SK-N-SH (cell line): ENCODE measurements around the gene GRIA1. TPM values are rescaled to one million over a fixed set of nuclear protein-coding genes. Genes with fewer than 3 reads are reported as not detected.

Experiments used
- CTCF ChIA-PET: fragments of 300-600, 350-600 bp; formaldehyde crosslinking; extraction: SDS; loops from one replicate; lab custom pipeline; 2021; lab: Yijun Ruan, JAX
- POLR2A ChIA-PET: fragments of 350-600 bp; sonication (Branson Sonifier 250); formaldehyde crosslinking; extraction: SDS; loops from one replicate; lab custom pipeline; 2020; ENCODE audit warnings: antibody characterized with exemption, inconsistent platforms; lab: Yijun Ruan, JAX
- DNase-seq: peaks from one replicate; pipeline ENCODE4 v3.0.0; 2012
- H2AFZ ChIP-seq: fragments of 200-600 bp; sonication (generic); 2 replicates; pipeline ENCODE4 v1.8.1; 2016; ENCODE audit warnings: antibody characterized with exemption, mild to moderate bottlenecking, low read depth
- H3F3A ChIP-seq: fragments of 200-600 bp; sonication (generic); replicated peaks from 2 replicates; pipeline ENCODE3; 2016; ENCODE audit warnings: antibody characterized with exemption, mild to moderate bottlenecking; ENCODE audit not compliant: insufficient read depth
- H3K27ac ChIP-seq, 2 experiments: fragments of 200-500 bp in 1 of 2; fragments of 200-600 bp in 1 of 2; sonication (Bioruptor generic) in 1 of 2; sonication (generic), shearing (Covaris generic) in 1 of 2; 2 replicates each; pipeline versions ENCODE4 v1.5.1 to v1.6.1; 2014 to 2016; ENCODE audit warnings: low read depth in 2 of 2, inconsistent platforms in 1 of 2, low read length in 1 of 2, mild to moderate bottlenecking in 1 of 2, mixed read lengths in 1 of 2
- H3K27me3 ChIP-seq: fragments of 200-600 bp; sonication (generic), shearing (Covaris generic); 2 replicates; pipeline ENCODE4 v1.6.1; 2016; ENCODE audit warnings: mixed run types; ENCODE audit not compliant: insufficient read depth
- H3K36me3 ChIP-seq, 2 experiments: fragments of 200-500 bp in 1 of 2; fragments of 200-600 bp in 1 of 2; sonication (Bioruptor generic) in 1 of 2; sonication (generic) in 1 of 2; replicated peaks in 1 of 2; 2 replicates each; pipeline versions ENCODE3 to v1.5.1; 2014 to 2016; ENCODE audit warnings: low read length in 1 of 2, mild to moderate bottlenecking in 1 of 2; ENCODE audit not compliant: insufficient read depth in 2 of 2, control insufficient read depth in 1 of 2
- H3K4me1 ChIP-seq, 2 experiments: fragments of 200-500 bp in 1 of 2; fragments of 200-600 bp in 1 of 2; sonication (Bioruptor generic) in 1 of 2; sonication (generic), shearing (Covaris generic) in 1 of 2; 2 replicates each; pipeline versions ENCODE4 v1.5.1 to v1.6.1; 2014 to 2016; ENCODE audit warnings: low read depth in 1 of 2, low read length in 1 of 2, mixed run types in 1 of 2; ENCODE audit not compliant: insufficient read depth in 2 of 2, control insufficient read depth in 1 of 2
- H3K4me2 ChIP-seq: fragments of 200-600 bp; sonication (generic), shearing (Covaris generic); 2 replicates; pipeline ENCODE4 v1.6.1; 2017; ENCODE audit warnings: mixed run types
- H3K4me3 ChIP-seq, 2 experiments: fragments of 200-500 bp in 1 of 2; fragments of 200-600 bp in 1 of 2; sonication (Bioruptor generic) in 1 of 2; sonication (generic), shearing (Covaris generic) in 1 of 2; 2 replicates each; pipeline versions ENCODE4 v1.5.1 to v1.8.1; 2014 to 2016; ENCODE audit warnings: low read depth in 2 of 2, inconsistent platforms in 1 of 2, low read length in 1 of 2, mild to moderate bottlenecking in 1 of 2, mixed read lengths in 1 of 2, moderate library complexity in 1 of 2
- H3K79me2 ChIP-seq: fragments of 200-600 bp; sonication (generic); 2 replicates; pipeline ENCODE4 v1.8.1; 2017; ENCODE audit warnings: mild to moderate bottlenecking; ENCODE audit not compliant: insufficient read depth
- H3K9ac ChIP-seq: fragments of 200-600 bp; sonication (generic); 2 replicates; pipeline ENCODE4 v1.6.1; 2017; ENCODE audit warnings: mixed run types
- H3K9me2 ChIP-seq: fragments of 200-600 bp; sonication (generic); 2 replicates; pipeline ENCODE4 v1.6.1; 2017; ENCODE audit warnings: mixed run types
- H3K9me3 ChIP-seq: fragments of 200-600 bp; sonication (generic); 2 replicates; pipeline ENCODE4 v1.6.1; 2017; ENCODE audit warnings: mixed run types, mild to moderate bottlenecking, moderate library complexity
- H4K20me1 ChIP-seq: fragments of 200-600 bp; sonication (generic); 2 replicates; pipeline ENCODE4 v1.6.1; 2017; ENCODE audit warnings: mild to moderate bottlenecking, mixed run types; ENCODE audit not compliant: insufficient read depth
- ELF1 ChIP-seq: IDR thresholded peaks from 2 replicates; pipeline ENCODE4 v1.4.0; 2012
- EP300 ChIP-seq, 2 experiments: IDR thresholded peaks; 2 replicates each; pipeline versions ENCODE4 v1.4.0 to v1.6.1; 2012; ENCODE audit warnings: borderline replicate concordance in 1 of 2, low read depth in 1 of 2, low read length in 1 of 2
- JUND ChIP-seq: IDR thresholded peaks from 2 replicates; pipeline ENCODE4 v1.4.0; 2012
- POLR2AphosphoS5 ChIP-seq: IDR thresholded peaks from 2 replicates; pipeline ENCODE4 v1.6.1; 2012; ENCODE audit warnings: low read depth, low read length
- RFX5 ChIP-seq: IDR thresholded peaks from 2 replicates; pipeline ENCODE4 v1.6.1; 2012; ENCODE audit warnings: mild to moderate bottlenecking, improper control_type of control experiment, low read length
- TCF12 ChIP-seq: IDR thresholded peaks from 2 replicates; pipeline ENCODE4 v1.4.0; 2012
- YY1 ChIP-seq: IDR thresholded peaks from 2 replicates; pipeline ENCODE4 v1.4.0; 2012; ENCODE audit warnings: low read depth, mild to moderate bottlenecking
- WGBS: methylation state at CpG from one replicate; pipeline ENCODE4 v1.1.6; 2017; ENCODE audit warnings: low lambda C conversion rate; 5-methylcytosine and 5-hydroxymethylcytosine counted together
- polyA plus RNA-seq, 3 experiments: library from polyadenylated mRNA; depleted of rRNA; stranded (reverse); fragments of >200 nt; gene quantifications; 2 replicates each; pipeline ENCODE4 v1.2.3, GENCODE V29; 2012
- TF ChIP-seq, protein P1 (sequence below): IDR thresholded peaks from 2 replicates; pipeline ENCODE4 v1.4.0; 2012; ENCODE audit warnings: low read depth, borderline replicate concordance
- TF ChIP-seq, protein P2 (sequence below): fragments of 150-350 bp; IDR thresholded peaks from 2 replicates; pipeline ENCODE4 v1.6.1; 2017; ENCODE audit warnings: antibody characterized with exemption, low read length, low read depth, borderline replicate concordance
- TF ChIP-seq, protein P3 (sequence below): IDR thresholded peaks from 2 replicates; pipeline ENCODE4; 2012

Gene GRIA1
- polyA plus RNA-seq, 1 of the 3 experiments (the other 2 are of a cell fraction), result 0.35 TPM

DNA sequence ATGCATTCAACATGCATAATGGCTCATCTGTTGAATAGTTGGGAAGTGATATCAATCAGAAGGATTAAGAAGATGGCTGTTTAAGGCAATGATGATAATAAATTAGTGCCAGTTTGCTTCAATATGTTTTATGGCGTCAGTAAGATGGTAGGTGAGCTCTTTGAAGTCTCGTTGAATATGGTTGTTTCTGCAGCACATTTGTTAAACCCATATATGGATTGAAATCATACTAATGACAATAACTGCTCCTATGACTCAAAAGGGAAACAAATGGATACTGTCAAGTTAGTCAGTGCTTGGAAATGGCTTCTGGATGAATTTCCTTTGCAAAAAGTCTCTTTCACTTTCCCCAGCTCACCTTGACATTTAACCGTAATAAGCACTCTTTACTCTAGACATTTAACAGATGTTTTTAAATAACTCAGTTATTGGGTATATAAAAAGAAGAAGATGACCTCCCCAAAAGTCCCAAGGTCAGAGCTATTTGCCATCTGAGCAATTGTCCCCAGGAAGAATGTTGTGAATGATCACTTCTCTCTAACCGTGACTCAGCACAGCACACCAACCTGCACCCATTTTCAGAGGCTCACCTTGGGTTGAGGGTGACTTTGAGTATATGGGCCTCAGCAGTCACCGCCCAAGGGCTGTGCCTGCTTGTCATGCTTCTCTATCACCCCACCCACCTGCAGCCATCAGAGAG, 133.4 kb downstream of the GRIA1 start:
- Histone ChIP-seq H3K4me2 (peak overlapping the region; percentile 43), H2AFZ (peak overlapping the region; percentile 20; the same call in 1 of the 2 replicates), H3K9me2 (no peaks in the 10 kb centered on the region), H3K27ac (peak overlapping the region in 1 of 2 experiments; percentile 63; a peak in 2 of 4 replicates), H3K4me3 (no peak overlapping the region), H3K9ac (no peak overlapping the region), H3K27me3 (no peaks in the 10 kb centered on the region), H3K4me1 (peaks cover 0 to 35% of the 10 kb centered on the region in 2 experiments; a peak in 3 of 4 replicates), H3K79me2 (no peaks in the 10 kb centered on the region), H3K9me3 (no peaks in the 10 kb centered on the region), H3K36me3 (no peaks in the 10 kb centered on the region), H3F3A (peaks cover 29% of the 10 kb centered on the region), H4K20me1 (no peaks in the 10 kb centered on the region)
- POLR2A ChIA-PET, result no interaction called here
- TF ChIP-seq ELF1, result no peak
- TF ChIP-seq RFX5, result no peak
- peak in 1 of 2 experiments; percentile 15; a peak in 1 of 4 replicates for TF ChIP-seq EP300 (IDR thresholded peaks at IDR 0.05; ENCODE audit: borderline replicate concordance in 1 of 2, low read depth in 1 of 2, low read length in 1 of 2)
- TF ChIP-seq YY1, result 0 out of 2 replicates have a peak, but pooled peaks have one; percentile 39
- TF ChIP-seq, protein P1, sequence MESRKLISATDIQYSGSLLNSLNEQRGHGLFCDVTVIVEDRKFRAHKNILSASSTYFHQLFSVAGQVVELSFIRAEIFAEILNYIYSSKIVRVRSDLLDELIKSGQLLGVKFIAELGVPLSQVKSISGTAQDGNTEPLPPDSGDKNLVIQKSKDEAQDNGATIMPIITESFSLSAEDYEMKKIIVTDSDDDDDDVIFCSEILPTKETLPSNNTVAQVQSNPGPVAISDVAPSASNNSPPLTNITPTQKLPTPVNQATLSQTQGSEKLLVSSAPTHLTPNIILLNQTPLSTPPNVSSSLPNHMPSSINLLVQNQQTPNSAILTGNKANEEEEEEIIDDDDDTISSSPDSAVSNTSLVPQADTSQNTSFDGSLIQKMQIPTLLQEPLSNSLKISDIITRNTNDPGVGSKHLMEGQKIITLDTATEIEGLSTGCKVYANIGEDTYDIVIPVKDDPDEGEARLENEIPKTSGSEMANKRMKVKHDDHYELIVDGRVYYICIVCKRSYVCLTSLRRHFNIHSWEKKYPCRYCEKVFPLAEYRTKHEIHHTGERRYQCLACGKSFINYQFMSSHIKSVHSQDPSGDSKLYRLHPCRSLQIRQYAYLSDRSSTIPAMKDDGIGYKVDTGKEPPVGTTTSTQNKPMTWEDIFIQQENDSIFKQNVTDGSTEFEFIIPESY, result no peak
- TF ChIP-seq, protein P2, sequence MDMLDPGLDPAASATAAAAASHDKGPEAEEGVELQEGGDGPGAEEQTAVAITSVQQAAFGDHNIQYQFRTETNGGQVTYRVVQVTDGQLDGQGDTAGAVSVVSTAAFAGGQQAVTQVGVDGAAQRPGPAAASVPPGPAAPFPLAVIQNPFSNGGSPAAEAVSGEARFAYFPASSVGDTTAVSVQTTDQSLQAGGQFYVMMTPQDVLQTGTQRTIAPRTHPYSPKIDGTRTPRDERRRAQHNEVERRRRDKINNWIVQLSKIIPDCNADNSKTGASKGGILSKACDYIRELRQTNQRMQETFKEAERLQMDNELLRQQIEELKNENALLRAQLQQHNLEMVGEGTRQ, result no peak
- peak; percentile 58; the same call in 1 of the 2 replicates for TF ChIP-seq TCF12
- TF ChIP-seq JUND, result 0 out of 2 replicates have a peak, but pooled peaks have one; percentile 39
- peak; percentile 51; the same call in 1 of the 2 replicates for TF ChIP-seq POLR2AphosphoS5
- TF ChIP-seq, protein P3, sequence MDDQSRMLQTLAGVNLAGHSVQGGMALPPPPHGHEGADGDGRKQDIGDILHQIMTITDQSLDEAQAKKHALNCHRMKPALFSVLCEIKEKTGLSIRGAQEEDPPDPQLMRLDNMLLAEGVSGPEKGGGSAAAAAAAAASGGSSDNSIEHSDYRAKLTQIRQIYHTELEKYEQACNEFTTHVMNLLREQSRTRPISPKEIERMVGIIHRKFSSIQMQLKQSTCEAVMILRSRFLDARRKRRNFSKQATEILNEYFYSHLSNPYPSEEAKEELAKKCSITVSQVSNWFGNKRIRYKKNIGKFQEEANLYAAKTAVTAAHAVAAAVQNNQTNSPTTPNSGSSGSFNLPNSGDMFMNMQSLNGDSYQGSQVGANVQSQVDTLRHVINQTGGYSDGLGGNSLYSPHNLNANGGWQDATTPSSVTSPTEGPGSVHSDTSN, result peak; percentile 62
- CTCF ChIA-PET, result interaction anchor here (0.9 to 1.1 kb wide), 3 partner anchors 13 to 27 kb away, joined by 3 to 5 read pairs (median 3); no protein-coding TSS in a partner anchor
- DNase-seq, result no peak
- WGBS, result 72% methylated on average over 5 of the region's 5 CpGs

DNA sequence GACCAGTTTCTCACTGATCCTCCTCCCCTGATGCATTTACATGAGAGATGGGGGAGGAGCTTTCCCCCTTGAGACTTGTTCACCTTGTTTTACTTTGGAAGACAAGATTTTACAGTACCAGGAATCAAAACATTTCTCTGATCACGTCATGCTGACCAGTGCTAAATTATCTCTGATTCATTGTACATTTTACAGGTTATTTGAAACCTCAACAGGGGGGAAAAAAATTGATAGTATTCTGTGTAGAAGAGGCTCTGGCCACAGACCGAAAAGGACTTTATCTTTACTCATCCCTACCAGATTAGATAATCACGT, 133.9 kb downstream of the GRIA1 start:
- Histone ChIP-seq H3K4me2 (peak overlapping the region; percentile 43; the same call in 1 of the 2 replicates), H3F3A (peaks cover 28% of the 10 kb centered on the region), H3K4me3 (no peak overlapping the region), H2AFZ (peak overlapping the region; percentile 20; the same call in 1 of the 2 replicates), H3K27me3 (no peaks in the 10 kb centered on the region), H3K9ac (no peak overlapping the region), H3K4me1 (peaks cover 0 to 33% of the 10 kb centered on the region in 2 experiments; a peak in 3 of 4 replicates), H3K9me3 (no peaks in the 10 kb centered on the region), H3K9me2 (no peaks in the 10 kb centered on the region), H3K79me2 (no peaks in the 10 kb centered on the region), H3K27ac (peak overlapping the region in 1 of 2 experiments; percentile 63; a peak in 2 of 4 replicates), H3K36me3 (no peaks in the 10 kb centered on the region), H4K20me1 (no peaks in the 10 kb centered on the region)
- DNase-seq, result no peak
- CTCF ChIA-PET, result interaction anchor here (0.9 to 1.1 kb wide), 2 partner anchors 15 to 28 kb away, joined by 3 read pairs; no protein-coding TSS in a partner anchor
- TF ChIP-seq POLR2AphosphoS5, result no peak
- TF ChIP-seq, protein P3, result 0 out of 2 replicates have a peak, but pooled peaks have one; percentile 3
- WGBS, result 64% methylated on average over 3 of the region's 3 CpGs
- POLR2A ChIA-PET, result no interaction called here
